ENCODE results near the gene GLYATL1B. TPM values are rescaled to one million over a fixed set of nuclear protein-coding genes. Genes with fewer than 3 reads are reported as not detected.
"Not testable (repeated sequence)": the region's sequence is repeated elsewhere in the genome, so short reads cannot be mapped to it uniquely, and the experiment has no call there.

Gene GLYATL1B
- total RNA-seq, 1 donor from 2014 or later, result not detected

- no peaks in the 10 kb centered on the region for H3K36me3 Mint-ChIP-seq
- peaks cover 12% of the 10 kb centered on the region for H3K9me3 Mint-ChIP-seq
- no peaks in the 10 kb centered on the region for H3K4me1 Mint-ChIP-seq
- DNase-seq (ENCODE audit: low spot score in 2 of 2, unreplicated experiment in 2 of 2), result no peak
- TF ChIP-seq CTCF (IDR thresholded peaks at IDR 0.05; ENCODE audit: unreplicated experiment), result no peak
- no peak overlapping the region for H3K27ac Mint-ChIP-seq
- H3K27me3 Mint-ChIP-seq (ENCODE audit: low read depth), result peaks cover 41% of the 10 kb centered on the region
- H3K4me3 Mint-ChIP-seq, result no peak overlapping the region
These were observed 7.0 kb upstream of the GLYATL1B start for GRCh38 chr11:59079086-59079485.

GRCh38 chr11:59080421-59080820, 5.7 kb upstream of the GLYATL1B start:
- not testable (repeated sequence) for H3K27ac Mint-ChIP-seq; H3K36me3 Mint-ChIP-seq; H3K4me3 Mint-ChIP-seq; DNase-seq (ENCODE audit: low spot score in 2 of 2, unreplicated experiment in 2 of 2); H3K9me3 Mint-ChIP-seq; H3K4me1 Mint-ChIP-seq
- H3K27me3 Mint-ChIP-seq (ENCODE audit: low read depth), result peaks cover 44% of the 10 kb centered on the region

DNA sequence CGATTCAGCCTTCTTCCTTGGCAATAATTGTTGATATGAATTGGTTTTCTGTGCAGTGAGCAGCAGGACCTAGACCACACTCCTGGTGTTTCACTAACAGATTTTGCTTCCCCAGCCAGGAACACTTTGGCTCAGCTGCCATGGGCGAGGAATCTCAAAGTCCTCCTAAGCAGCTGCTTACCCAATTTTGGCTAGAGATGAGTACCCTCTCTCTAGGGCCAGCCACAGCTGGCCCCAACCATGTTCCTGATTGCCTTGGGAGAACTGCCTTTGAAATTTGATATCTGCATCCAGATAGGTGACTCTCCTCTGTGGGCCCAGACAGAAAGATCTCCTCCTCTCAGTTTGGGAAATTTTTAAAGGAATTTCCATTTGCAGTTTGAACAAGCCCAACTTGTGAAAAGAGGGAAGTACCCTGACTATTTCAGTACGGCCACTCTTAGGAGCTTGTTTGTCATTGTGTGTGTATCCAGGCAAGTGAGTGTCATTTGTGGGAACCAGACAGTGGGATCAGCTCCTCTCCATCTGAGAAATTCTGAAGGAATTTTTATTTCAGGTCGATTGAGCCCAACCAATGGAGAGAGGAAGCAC, 4.6 kb upstream of the GLYATL1B start:
- not testable (repeated sequence) for H3K36me3 Mint-ChIP-seq
- H3K27me3 Mint-ChIP-seq (ENCODE audit: low read depth), result peaks cover 53% of the 10 kb centered on the region

GRCh38 chr11:59088162-59088561, 2.1 kb downstream of the GLYATL1B start:
- Mint-ChIP-seq H3K4me3 (no peak overlapping the region), H3K36me3 (no peaks in the 10 kb centered on the region), H3K4me1 (no peaks in the 10 kb centered on the region), H3K27ac (no peak overlapping the region), H3K27me3 (ENCODE audit: low read depth) (peaks cover 50% of the 10 kb centered on the region), H3K9me3 (no peaks in the 10 kb centered on the region)
- no peak for TF ChIP-seq CTCF (IDR thresholded peaks at IDR 0.05; ENCODE audit: unreplicated experiment)
- DNase-seq (ENCODE audit: low spot score in 2 of 2, unreplicated experiment in 2 of 2), result no peak

More for the DNA sequence above, 4.6 kb upstream of the GLYATL1B start:
- DNase-seq (ENCODE audit: low spot score in 2 of 2, unreplicated experiment in 2 of 2); H3K27ac Mint-ChIP-seq; H3K4me1 Mint-ChIP-seq; H3K4me3 Mint-ChIP-seq; H3K9me3 Mint-ChIP-seq: not testable (repeated sequence)

DNA sequence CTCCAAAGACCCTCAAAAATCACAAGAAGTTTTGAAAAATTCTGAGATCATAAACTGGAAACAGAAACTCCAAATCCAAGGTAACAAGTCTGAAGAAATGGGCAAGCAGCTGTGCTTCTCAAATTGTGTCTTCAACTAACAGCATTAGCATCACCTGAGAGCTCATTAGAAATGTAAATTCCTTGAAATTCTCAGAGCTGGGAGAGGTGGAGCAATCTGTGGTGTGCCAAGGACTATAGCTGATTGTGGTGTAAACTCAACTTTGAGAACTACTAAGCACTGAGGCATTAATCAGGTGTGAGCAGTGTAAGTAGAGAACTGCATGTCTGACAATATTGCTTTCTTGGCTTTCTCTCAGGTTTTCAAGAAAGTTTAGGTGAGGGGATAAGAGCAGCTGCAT, 7.5 kb downstream of the GLYATL1B start:
- peaks cover 50% of the 10 kb centered on the region for H3K27me3 Mint-ChIP-seq (ENCODE audit: low read depth)
- H3K9me3 Mint-ChIP-seq; H3K4me1 Mint-ChIP-seq; DNase-seq (ENCODE audit: low spot score in 2 of 2, unreplicated experiment in 2 of 2); H3K4me3 Mint-ChIP-seq; H3K27ac Mint-ChIP-seq; H3K36me3 Mint-ChIP-seq: not testable (repeated sequence)

DNA sequence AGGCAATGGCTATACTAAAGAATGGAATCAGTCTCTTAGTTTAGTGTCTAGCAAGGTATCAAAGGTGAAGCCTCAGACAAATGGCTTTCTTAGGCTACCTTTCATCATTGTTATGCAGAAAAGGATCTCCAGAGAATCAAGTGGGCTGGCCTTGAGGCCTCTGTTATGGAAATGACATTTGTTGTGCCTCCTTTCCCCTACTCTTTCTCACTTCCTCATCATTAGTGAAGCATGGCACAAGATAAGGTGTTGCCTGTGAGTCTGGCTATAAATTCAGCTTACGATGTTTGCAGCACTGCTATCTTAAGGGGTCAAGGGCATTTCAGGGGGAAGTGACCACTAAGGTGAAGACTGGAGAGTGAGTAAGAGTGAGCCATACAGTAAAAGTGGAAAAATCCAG, 9.1 kb downstream of the GLYATL1B start:
- H3K27ac Mint-ChIP-seq; DNase-seq (ENCODE audit: low spot score in 2 of 2, unreplicated experiment in 2 of 2); H3K4me1 Mint-ChIP-seq; H3K9me3 Mint-ChIP-seq; H3K36me3 Mint-ChIP-seq; H3K4me3 Mint-ChIP-seq: not testable (repeated sequence)
- H3K27me3 Mint-ChIP-seq (ENCODE audit: low read depth), result peaks cover 58% of the 10 kb centered on the region

- peaks cover 62% of the 10 kb centered on the region for H3K27me3 Mint-ChIP-seq (ENCODE audit: low read depth)
- H3K27ac Mint-ChIP-seq; H3K9me3 Mint-ChIP-seq; H3K4me1 Mint-ChIP-seq; H3K4me3 Mint-ChIP-seq; DNase-seq (ENCODE audit: low spot score in 2 of 2, unreplicated experiment in 2 of 2); H3K36me3 Mint-ChIP-seq: not testable (repeated sequence)
These were observed 10.0 kb downstream of the GLYATL1B start for GRCh38 chr11:59095972-59096575.

DNA sequence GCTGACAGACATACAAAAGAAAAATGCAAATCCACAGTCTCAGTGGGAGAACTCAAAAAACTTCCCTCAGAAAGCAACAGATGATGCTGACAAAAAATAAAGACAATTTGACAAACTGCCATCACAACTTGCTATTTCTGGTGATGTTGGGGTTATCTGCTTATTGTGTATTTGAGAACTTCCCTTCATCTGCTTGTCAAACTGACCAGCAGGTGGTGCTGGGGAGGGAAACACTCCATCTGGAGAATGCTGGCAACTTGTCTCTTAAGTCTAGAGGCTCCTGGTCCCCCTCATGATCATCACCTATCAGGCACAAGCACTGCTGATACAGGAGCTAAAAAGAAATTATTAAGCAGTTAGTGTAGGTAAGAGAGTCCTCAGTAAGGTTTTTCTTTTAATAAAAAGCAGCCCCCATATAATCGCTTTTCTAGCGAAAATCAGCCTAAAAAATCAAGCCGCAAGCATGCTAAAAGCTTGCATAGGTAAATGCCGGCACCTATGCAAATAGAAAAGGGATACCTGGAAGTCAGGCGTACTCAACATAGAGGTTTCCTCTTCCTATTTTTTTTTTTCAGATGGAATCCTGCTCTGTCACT, 11.1 kb downstream of the GLYATL1B start:
- peak in 1 of 2 experiments; percentile 55 for DNase-seq (ENCODE audit: low spot score in 2 of 2, unreplicated experiment in 2 of 2)
- Mint-ChIP-seq H3K36me3 (no peaks in the 10 kb centered on the region), H3K4me3 (no peak overlapping the region), H3K4me1 (no peaks in the 10 kb centered on the region), H3K27me3 (ENCODE audit: low read depth) (peaks cover 70% of the 10 kb centered on the region), H3K9me3 (no peaks in the 10 kb centered on the region), H3K27ac (no peak overlapping the region)
- peak; percentile 40 for TF ChIP-seq CTCF (IDR thresholded peaks at IDR 0.05; ENCODE audit: unreplicated experiment)

DNA sequence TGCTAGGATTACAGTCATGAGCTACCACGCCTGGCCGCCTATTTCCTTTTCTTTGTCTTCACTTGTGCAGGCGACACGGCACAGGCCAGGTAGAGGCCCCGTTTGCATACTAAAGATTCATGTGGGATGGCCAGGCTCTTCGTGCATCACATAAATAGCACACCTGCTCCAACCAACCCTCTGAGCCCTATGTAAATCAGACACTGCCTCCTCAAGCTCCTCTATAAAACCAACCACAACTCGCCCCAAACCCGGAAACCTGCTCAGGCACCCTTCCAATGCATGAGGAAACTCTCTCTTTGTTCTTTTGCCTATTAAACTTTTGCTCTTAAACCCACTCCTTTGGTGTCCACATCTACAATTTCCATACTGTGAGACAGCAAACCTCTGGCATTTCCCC, 11.8 kb downstream of the GLYATL1B start:
- not testable (repeated sequence) for H3K27ac Mint-ChIP-seq; H3K4me1 Mint-ChIP-seq; H3K9me3 Mint-ChIP-seq; DNase-seq (ENCODE audit: low spot score in 2 of 2, unreplicated experiment in 2 of 2); H3K36me3 Mint-ChIP-seq; H3K4me3 Mint-ChIP-seq
- H3K27me3 Mint-ChIP-seq (ENCODE audit: low read depth), result peaks cover 74% of the 10 kb centered on the region
